ENCODE results near the gene SYT7. TPM values are rescaled to one million over a fixed set of nuclear protein-coding genes. Genes with fewer than 3 reads are reported as not detected.
A peak's percentile ranks its signal among the peaks of the same experiment; 100 is the strongest.

Gene SYT7
- total RNA-seq, 2 donors from 2014 or later: not detected

- peaks cover 46% of the 10 kb centered on the region for H3K27me3 Mint-ChIP-seq (ENCODE audit: low read depth)
Observed at GRCh38 chr11:61586792-61587430, 6.0 kb upstream of the SYT7 start.

GRCh38 chr11:61585115-61585514, 4.2 kb upstream of the SYT7 start:
- no peak overlapping the region for H3K27ac Mint-ChIP-seq
- H3K9me3 Mint-ChIP-seq: no peaks in the 10 kb centered on the region
- H3K36me3 Mint-ChIP-seq (ENCODE audit: insufficient read depth in 2 of 2): no peaks in the 10 kb centered on the region
- peaks cover 41% of the 10 kb centered on the region for H3K27me3 Mint-ChIP-seq (ENCODE audit: low read depth)
- DNase-seq: no peak
- no peak for ATAC-seq (replicated peaks in 1 of 2)
- H3K4me3 Mint-ChIP-seq: no peak overlapping the region
- H3K4me1 Mint-ChIP-seq (ENCODE audit: low read depth): peaks cover 17% of the 10 kb centered on the region

More at GRCh38 chr11:61586792-61587430, 6.0 kb upstream of the SYT7 start:
- ATAC-seq (replicated peaks in 1 of 2): no peak
- Mint-ChIP-seq H3K4me3 (no peak overlapping the region), H3K4me1 (ENCODE audit: low read depth) (peaks cover 10% of the 10 kb centered on the region), H3K36me3 (ENCODE audit: insufficient read depth in 2 of 2) (no peaks in the 10 kb centered on the region), H3K9me3 (no peaks in the 10 kb centered on the region), H3K27ac (no peak overlapping the region)
- DNase-seq: no peak

GRCh38 chr11:61581931-61582330, 1.1 kb upstream of the SYT7 start:
- ATAC-seq (replicated peaks in 1 of 2) (no peak), DNase-seq (no peak)
- H3K9me3 Mint-ChIP-seq: no peaks in the 10 kb centered on the region
- peaks cover 14% of the 10 kb centered on the region for H3K4me1 Mint-ChIP-seq (ENCODE audit: low read depth)
- H3K27me3 Mint-ChIP-seq (ENCODE audit: low read depth): peaks cover 40% of the 10 kb centered on the region
- H3K36me3 Mint-ChIP-seq (ENCODE audit: insufficient read depth in 2 of 2): no peaks in the 10 kb centered on the region
- peak overlapping the region; percentile 72 to 86 for H3K4me3 Mint-ChIP-seq
- no peak overlapping the region for H3K27ac Mint-ChIP-seq

- Mint-ChIP-seq H3K9me3 (no peaks in the 10 kb centered on the region), H3K27me3 (ENCODE audit: low read depth) (peaks cover 40% of the 10 kb centered on the region), H3K27ac (no peak overlapping the region), H3K36me3 (ENCODE audit: insufficient read depth in 2 of 2) (no peaks in the 10 kb centered on the region), H3K4me1 (ENCODE audit: low read depth) (peaks cover 14% of the 10 kb centered on the region), H3K4me3 (peak overlapping the region; percentile 67 to 72)
- peak; percentile 14 to 23 for ATAC-seq (replicated peaks in 1 of 2)
- peak; percentile 14 for DNase-seq
Observed at GRCh38 chr11:61580271-61580888, 496 bp downstream of the SYT7 start.

DNA sequence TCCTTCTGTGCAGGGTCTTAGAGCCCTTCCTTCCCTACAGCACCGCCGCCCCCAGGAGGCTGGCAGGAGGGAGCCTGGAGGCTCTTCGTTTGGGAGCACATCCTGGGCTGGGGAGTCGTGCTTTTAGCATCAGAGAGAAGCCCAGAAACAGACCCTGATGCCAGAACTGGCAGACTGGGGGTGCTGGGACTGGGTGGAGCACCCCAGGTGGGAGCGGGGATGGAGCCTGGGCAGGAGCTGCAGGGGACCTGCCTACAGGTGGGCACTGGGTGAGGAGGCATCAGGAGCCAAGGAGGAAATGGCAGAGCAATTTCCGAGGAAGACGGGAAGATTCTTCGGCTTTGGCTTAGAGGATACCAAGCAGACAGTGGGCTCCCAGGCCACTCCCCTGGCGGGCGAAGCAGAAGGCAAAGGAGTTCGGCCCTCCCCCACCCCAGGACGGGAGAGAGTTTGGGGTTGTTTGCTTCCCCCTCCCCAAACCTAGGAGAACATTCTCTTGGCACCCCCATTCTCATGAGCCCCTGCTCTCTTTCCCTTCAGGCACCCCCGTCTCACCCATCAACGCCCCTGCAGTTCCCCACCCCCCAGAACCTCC, 1.1 kb downstream of the SYT7 start:
- Mint-ChIP-seq H3K27me3 (ENCODE audit: low read depth) (peaks cover 40% of the 10 kb centered on the region), H3K4me1 (ENCODE audit: low read depth) (peaks cover 14% of the 10 kb centered on the region), H3K9me3 (no peaks in the 10 kb centered on the region), H3K27ac (no peak overlapping the region), H3K36me3 (ENCODE audit: insufficient read depth in 2 of 2) (no peaks in the 10 kb centered on the region), H3K4me3 (peak overlapping the region; percentile 67 to 72)
- DNase-seq: no peak
- no peak for ATAC-seq (replicated peaks in 1 of 2)

DNA sequence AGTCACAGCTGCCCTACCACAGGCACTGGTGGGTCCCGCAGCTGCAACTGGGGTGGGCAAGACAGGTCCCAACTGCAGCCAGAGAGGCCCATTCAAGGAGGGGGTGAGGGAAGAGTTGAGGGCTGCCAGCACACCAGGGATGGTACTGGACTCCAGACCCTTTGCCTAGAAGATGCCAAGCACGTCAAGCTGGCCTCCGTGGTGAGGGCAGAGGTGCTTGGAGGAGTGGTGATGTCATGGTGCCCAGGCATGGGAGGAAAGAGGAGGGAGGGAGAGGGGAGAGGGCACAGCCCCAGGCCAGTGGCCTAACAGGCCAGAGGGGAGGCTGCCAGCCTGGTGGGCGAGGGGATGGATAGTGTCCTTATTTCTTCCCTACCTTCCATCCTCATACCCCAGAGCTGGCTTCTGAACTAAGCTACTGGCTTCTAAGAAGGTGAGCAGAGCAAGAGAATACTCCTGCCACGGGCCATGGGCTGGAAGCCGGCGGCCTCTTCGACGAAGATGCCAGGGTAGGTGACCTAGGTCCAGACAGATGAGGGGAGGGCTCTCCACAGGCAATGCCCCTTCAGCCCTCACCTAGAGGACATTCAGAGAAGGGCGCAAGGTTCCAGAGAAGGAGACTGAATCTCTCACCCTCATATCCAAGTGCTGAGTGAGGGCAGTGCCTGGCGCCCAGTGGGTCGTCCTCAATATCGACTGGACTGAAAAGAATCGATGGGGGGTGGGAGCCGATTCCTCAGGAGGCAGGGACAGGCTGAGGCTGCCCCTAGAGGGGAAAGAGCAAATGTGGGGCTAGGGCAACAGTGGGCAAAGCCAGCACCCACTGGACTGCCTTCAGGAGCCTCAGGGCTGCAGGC, 1.8 kb downstream of the SYT7 start:
- no peak for ATAC-seq (replicated peaks in 1 of 2)
- H3K27ac Mint-ChIP-seq: no peak overlapping the region
- peaks cover 14% of the 10 kb centered on the region for H3K4me1 Mint-ChIP-seq (ENCODE audit: low read depth)
- DNase-seq: no peak
- no peaks in the 10 kb centered on the region for H3K9me3 Mint-ChIP-seq
- H3K27me3 Mint-ChIP-seq (ENCODE audit: low read depth): peaks cover 40% of the 10 kb centered on the region
- H3K4me3 Mint-ChIP-seq: peak overlapping the region; percentile 67 to 72
- no peaks in the 10 kb centered on the region for H3K36me3 Mint-ChIP-seq (ENCODE audit: insufficient read depth in 2 of 2)

GRCh38 chr11:61577383-61578118, 3.3 kb downstream of the SYT7 start:
- no peaks in the 10 kb centered on the region for H3K36me3 Mint-ChIP-seq (ENCODE audit: insufficient read depth in 2 of 2)
- no peak for DNase-seq
- peaks cover 35% of the 10 kb centered on the region for H3K27me3 Mint-ChIP-seq (ENCODE audit: low read depth)
- H3K4me3 Mint-ChIP-seq: no peak overlapping the region
- peaks cover 14% of the 10 kb centered on the region for H3K4me1 Mint-ChIP-seq (ENCODE audit: low read depth)
- no peak for ATAC-seq (replicated peaks in 1 of 2)
- H3K27ac Mint-ChIP-seq: no peak overlapping the region
- H3K9me3 Mint-ChIP-seq: no peaks in the 10 kb centered on the region

DNA sequence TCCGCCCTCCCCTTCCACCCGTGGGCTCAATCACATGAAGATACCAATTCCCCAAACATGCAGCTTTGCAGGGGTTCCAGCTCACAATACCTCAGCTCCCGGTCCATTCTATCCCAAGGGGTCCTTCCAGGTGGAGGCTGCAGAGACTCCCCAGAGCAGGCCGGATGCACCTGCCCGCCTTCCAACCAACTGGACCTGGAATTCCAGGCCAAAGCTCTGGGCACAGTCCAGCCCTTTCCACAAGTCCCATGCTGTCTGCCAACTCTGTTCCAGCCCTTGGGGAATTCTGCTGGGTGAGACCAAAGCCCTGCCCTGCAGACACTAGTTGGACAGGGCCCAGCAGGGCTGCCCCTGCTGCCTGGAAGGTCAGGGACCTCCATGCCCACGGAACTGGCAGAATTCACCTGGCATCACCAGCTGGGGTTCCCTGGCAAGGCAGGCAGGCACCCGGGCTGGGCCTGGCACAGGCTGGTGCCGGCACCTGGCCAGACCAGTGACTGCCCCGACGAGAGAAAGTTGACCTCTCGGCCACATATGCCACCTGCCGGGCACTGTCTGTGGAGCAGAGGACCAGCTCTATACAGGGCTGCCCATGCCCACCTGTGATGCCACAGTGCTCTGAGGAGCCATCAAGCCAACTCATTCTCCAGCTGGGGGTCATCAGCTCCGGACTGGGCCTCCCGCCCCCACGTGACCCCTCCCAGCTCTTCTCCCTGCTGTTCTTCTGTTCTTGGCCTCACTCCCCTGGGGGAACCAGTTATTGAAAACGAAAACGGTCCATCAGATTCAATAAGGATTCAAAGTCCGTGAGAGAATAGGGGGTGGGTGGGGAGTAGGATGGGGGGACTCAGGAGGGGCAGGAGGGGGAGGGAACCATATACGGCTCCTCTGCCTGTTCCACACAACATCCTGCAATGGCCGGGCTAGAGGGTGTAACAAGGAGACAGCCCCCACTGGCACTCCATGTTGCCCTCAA, 4.7 kb downstream of the SYT7 start:
- Mint-ChIP-seq H3K27me3 (ENCODE audit: low read depth) (peaks cover 23% of the 10 kb centered on the region), H3K9me3 (no peaks in the 10 kb centered on the region), H3K36me3 (ENCODE audit: insufficient read depth in 2 of 2) (no peaks in the 10 kb centered on the region), H3K4me3 (no peak overlapping the region), H3K4me1 (ENCODE audit: low read depth) (peaks cover 8% of the 10 kb centered on the region), H3K27ac (no peak overlapping the region)
- DNase-seq (no peak), ATAC-seq (replicated peaks in 1 of 2) (no peak)

GRCh38 chr11:61574611-61575010, 6.3 kb downstream of the SYT7 start:
- Mint-ChIP-seq H3K9me3 (no peaks in the 10 kb centered on the region), H3K4me1 (ENCODE audit: low read depth) (peaks cover 4% of the 10 kb centered on the region), H3K27me3 (ENCODE audit: low read depth) (peaks cover 23% of the 10 kb centered on the region), H3K4me3 (no peak overlapping the region), H3K36me3 (ENCODE audit: insufficient read depth in 2 of 2) (no peaks in the 10 kb centered on the region), H3K27ac (no peak overlapping the region)
- DNase-seq: no peak
- ATAC-seq (replicated peaks in 1 of 2): no peak

DNA sequence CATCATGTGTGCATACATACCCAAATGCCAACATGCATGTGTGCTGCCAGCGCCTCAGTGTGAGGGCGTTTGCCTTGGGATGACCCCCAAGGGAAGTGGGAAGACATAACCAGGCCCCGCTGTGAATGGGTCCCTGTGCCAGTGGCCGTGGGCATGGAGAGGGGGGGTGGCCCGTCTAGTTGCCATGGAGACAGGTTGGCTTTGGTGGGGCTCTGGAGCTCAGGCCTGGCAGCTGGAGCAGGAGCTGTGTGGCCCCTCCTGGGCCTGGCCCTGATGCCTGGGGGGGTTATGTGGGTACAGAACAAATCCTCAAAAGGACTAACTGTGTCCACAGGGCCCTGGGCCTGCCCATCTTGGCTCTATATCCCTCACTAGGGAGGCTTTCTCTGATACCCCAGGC, 8.0 kb downstream of the SYT7 start:
- Mint-ChIP-seq H3K27me3 (ENCODE audit: low read depth) (peaks cover 27% of the 10 kb centered on the region), H3K4me3 (no peak overlapping the region), H3K27ac (no peak overlapping the region), H3K9me3 (no peaks in the 10 kb centered on the region), H3K4me1 (ENCODE audit: low read depth) (no peaks in the 10 kb centered on the region), H3K36me3 (ENCODE audit: insufficient read depth in 2 of 2) (no peaks in the 10 kb centered on the region)
- no peak for DNase-seq
- ATAC-seq (replicated peaks in 1 of 2): no peak

- Mint-ChIP-seq H3K27me3 (ENCODE audit: low read depth) (peaks cover 33% of the 10 kb centered on the region), H3K9me3 (no peaks in the 10 kb centered on the region), H3K27ac (no peak overlapping the region), H3K4me3 (no peak overlapping the region), H3K36me3 (ENCODE audit: insufficient read depth in 2 of 2) (no peaks in the 10 kb centered on the region), H3K4me1 (ENCODE audit: low read depth) (peaks cover 6% of the 10 kb centered on the region)
- no peak for ATAC-seq (replicated peaks in 1 of 2)
- no peak for DNase-seq
Observed at GRCh38 chr11:61571869-61572268, 9.0 kb downstream of the SYT7 start.

DNA sequence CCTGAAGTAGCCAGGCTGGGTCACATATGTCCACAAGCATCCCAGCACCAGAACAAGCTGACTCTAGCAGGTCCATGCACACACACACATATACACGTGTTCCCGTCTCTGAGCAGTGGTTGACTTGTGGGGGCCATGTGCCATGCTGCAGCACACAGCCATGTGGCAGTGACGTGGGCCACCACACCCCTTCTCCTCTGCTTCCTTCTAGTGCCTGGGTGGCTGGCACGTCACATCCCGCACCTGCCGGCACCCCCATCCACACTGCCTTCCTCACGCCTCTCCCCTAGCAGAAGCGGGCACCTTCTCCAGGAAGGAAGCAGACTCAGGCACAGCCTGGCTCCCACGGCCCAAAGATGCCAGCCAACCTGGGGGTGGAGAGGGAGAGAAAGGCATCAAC, 9.5 kb downstream of the SYT7 start:
- H3K4me3 Mint-ChIP-seq: no peak overlapping the region
- H3K9me3 Mint-ChIP-seq: no peaks in the 10 kb centered on the region
- peaks cover 6% of the 10 kb centered on the region for H3K4me1 Mint-ChIP-seq (ENCODE audit: low read depth)
- no peak overlapping the region for H3K27ac Mint-ChIP-seq
- ATAC-seq (replicated peaks in 1 of 2) (no peak), DNase-seq (no peak)
- peaks cover 35% of the 10 kb centered on the region for H3K27me3 Mint-ChIP-seq (ENCODE audit: low read depth)
- no peaks in the 10 kb centered on the region for H3K36me3 Mint-ChIP-seq (ENCODE audit: insufficient read depth in 2 of 2)
